Prostate gland (tissue), 2 donors: ENCODE data around the gene FAM107B.

Source experiments
- POLR2A ChIP-seq: fragments of 450-650 bp; IDR thresholded peaks from one replicate; pipeline ENCODE4 v1.6.1; 2016; ENCODE audit warnings: antibody characterized with exemption, mild to moderate bottlenecking
- TF ChIP-seq, protein P1 (sequence below), 4 experiments: fragments of 200-600 bp in 2 of 4; fragments of 450-650 bp in 2 of 4; sonication (generic) in 2 of 4; IDR thresholded peaks; 1 replicate in 3 of 4; 2 replicates in 1 of 4; pipeline ENCODE4 v1.5.1; 2016 to 2019; ENCODE audit warnings: antibody characterized with exemption in 4 of 4, mild to moderate bottlenecking in 2 of 4, moderate library complexity in 2 of 4

DNA sequence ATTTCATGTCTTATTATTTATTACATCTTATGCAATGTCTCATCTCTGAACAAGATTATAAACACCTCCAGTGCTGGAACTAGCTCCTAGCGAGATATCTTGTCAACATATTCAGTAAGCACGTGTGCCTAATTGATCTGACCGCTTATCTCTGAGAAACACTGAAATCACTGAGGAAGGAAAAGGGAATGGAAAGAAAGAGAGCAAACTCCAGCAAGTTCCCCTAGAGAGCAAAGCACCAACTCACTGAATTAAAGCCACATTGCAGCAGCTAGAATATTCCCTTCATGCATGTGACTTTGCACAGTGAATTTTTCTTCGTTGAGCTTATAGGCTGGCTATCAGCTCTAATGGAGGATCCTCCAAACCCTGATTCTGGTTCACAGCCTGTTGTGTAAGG, 266.9 kb downstream of the FAM107B start:
- TF ChIP-seq, protein P1, sequence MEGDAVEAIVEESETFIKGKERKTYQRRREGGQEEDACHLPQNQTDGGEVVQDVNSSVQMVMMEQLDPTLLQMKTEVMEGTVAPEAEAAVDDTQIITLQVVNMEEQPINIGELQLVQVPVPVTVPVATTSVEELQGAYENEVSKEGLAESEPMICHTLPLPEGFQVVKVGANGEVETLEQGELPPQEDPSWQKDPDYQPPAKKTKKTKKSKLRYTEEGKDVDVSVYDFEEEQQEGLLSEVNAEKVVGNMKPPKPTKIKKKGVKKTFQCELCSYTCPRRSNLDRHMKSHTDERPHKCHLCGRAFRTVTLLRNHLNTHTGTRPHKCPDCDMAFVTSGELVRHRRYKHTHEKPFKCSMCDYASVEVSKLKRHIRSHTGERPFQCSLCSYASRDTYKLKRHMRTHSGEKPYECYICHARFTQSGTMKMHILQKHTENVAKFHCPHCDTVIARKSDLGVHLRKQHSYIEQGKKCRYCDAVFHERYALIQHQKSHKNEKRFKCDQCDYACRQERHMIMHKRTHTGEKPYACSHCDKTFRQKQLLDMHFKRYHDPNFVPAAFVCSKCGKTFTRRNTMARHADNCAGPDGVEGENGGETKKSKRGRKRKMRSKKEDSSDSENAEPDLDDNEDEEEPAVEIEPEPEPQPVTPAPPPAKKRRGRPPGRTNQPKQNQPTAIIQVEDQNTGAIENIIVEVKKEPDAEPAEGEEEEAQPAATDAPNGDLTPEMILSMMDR (IDR thresholded peaks at IDR 0.05) = no peak
- TF ChIP-seq POLR2A = no peak
